ENCODE measurements around the gene ACMSD. TPM values are rescaled to one million over a fixed set of nuclear protein-coding genes. Genes with fewer than 3 reads are reported as not detected.

Gene ACMSD
- total RNA-seq, 4 donors from 2014 or later: not detected

- Histone ChIP-seq H3K4me1 (peaks cover 22 to 81% (median 70%) of the 10 kb centered on the region in 4 donors), H3K9me3 (no peaks in the 10 kb centered on the region), H3K4me3 (no peak overlapping the region), H3K27ac (replicated peaks in 1 of 4) (no peak overlapping the region), H3K27me3 (no peaks in the 10 kb centered on the region), H3K36me3 (peaks cover 0 to 13% (median 8%) of the 10 kb centered on the region in 4 donors)
- TF ChIP-seq, protein P1, sequence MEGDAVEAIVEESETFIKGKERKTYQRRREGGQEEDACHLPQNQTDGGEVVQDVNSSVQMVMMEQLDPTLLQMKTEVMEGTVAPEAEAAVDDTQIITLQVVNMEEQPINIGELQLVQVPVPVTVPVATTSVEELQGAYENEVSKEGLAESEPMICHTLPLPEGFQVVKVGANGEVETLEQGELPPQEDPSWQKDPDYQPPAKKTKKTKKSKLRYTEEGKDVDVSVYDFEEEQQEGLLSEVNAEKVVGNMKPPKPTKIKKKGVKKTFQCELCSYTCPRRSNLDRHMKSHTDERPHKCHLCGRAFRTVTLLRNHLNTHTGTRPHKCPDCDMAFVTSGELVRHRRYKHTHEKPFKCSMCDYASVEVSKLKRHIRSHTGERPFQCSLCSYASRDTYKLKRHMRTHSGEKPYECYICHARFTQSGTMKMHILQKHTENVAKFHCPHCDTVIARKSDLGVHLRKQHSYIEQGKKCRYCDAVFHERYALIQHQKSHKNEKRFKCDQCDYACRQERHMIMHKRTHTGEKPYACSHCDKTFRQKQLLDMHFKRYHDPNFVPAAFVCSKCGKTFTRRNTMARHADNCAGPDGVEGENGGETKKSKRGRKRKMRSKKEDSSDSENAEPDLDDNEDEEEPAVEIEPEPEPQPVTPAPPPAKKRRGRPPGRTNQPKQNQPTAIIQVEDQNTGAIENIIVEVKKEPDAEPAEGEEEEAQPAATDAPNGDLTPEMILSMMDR (IDR thresholded peaks at IDR 0.05): no peak
- no peak for TF ChIP-seq POLR2A (IDR thresholded peaks at IDR 0.05; ENCODE audit: low read depth)
- no peak for TF ChIP-seq EP300 (IDR thresholded peaks at IDR 0.05)
- TF ChIP-seq POLR2AphosphoS5 (IDR thresholded peaks at IDR 0.05): no peak
- intact Hi-C loops (cut with DNase I): no loop called here
- no peak for DNase-seq (ENCODE audit: extremely low spot score)
- 91% methylated on average over 3 of the region's 3 CpGs for WGBS
These were observed 94.6 kb downstream of the ACMSD start for GRCh38 chr2:134932864-134933526.

- Histone ChIP-seq H3K9me3 (no peaks in the 10 kb centered on the region), H3K4me3 (no peak overlapping the region), H3K27me3 (no peaks in the 10 kb centered on the region), H3K36me3 (peaks cover 4 to 20% (median 14%) of the 10 kb centered on the region in 4 donors), H3K4me1 (peaks cover 22 to 74% (median 64%) of the 10 kb centered on the region in 4 donors), H3K27ac (replicated peaks in 1 of 4) (no peak overlapping the region)
- WGBS: 100% methylated on average over 1 of the region's 1 CpG
- no peak for DNase-seq (ENCODE audit: extremely low spot score)
- intact Hi-C loops (cut with DNase I): no loop called here
- TF ChIP-seq, protein P1 (IDR thresholded peaks at IDR 0.05): no peak
- no peak for TF ChIP-seq POLR2AphosphoS5 (IDR thresholded peaks at IDR 0.05)
- no peak for TF ChIP-seq POLR2A (IDR thresholded peaks at IDR 0.05; ENCODE audit: low read depth)
- TF ChIP-seq EP300 (IDR thresholded peaks at IDR 0.05): no peak
These were observed 95.3 kb downstream of the ACMSD start for GRCh38 chr2:134933732-134934131.

GRCh38 chr2:134934150-134934549, 95.7 kb downstream of the ACMSD start:
- H3K9me3 ChIP-seq: no peaks in the 10 kb centered on the region
- peaks cover 22 to 72% (median 62%) of the 10 kb centered on the region in 4 donors for H3K4me1 ChIP-seq
- DNase-seq (ENCODE audit: extremely low spot score): no peak
- no peak overlapping the region for H3K4me3 ChIP-seq
- TF ChIP-seq, protein P1 (IDR thresholded peaks at IDR 0.05): no peak
- TF ChIP-seq POLR2A (IDR thresholded peaks at IDR 0.05; ENCODE audit: low read depth): no peak
- no peak for TF ChIP-seq POLR2AphosphoS5 (IDR thresholded peaks at IDR 0.05)
- no peak for TF ChIP-seq EP300 (IDR thresholded peaks at IDR 0.05)
- H3K27me3 ChIP-seq: no peaks in the 10 kb centered on the region
- peaks cover 7 to 24% (median 17%) of the 10 kb centered on the region in 4 donors for H3K36me3 ChIP-seq
- intact Hi-C loops (cut with DNase I): no loop called here
- no peak overlapping the region for H3K27ac ChIP-seq (replicated peaks in 1 of 4)
- 49% methylated on average over 2 of the region's 2 CpGs for WGBS

- Histone ChIP-seq H3K4me3 (no peak overlapping the region), H3K36me3 (peaks cover 12 to 29% (median 22%) of the 10 kb centered on the region in 4 donors), H3K4me1 (peaks cover 22 to 71% (median 58%) of the 10 kb centered on the region in 4 donors), H3K9me3 (no peaks in the 10 kb centered on the region), H3K27me3 (no peaks in the 10 kb centered on the region), H3K27ac (replicated peaks in 1 of 4) (no peak overlapping the region)
- intact Hi-C loops (cut with DNase I): no loop called here
- WGBS: 25% methylated on average over 1 of the region's 1 CpG
- TF ChIP-seq, protein P1 (IDR thresholded peaks at IDR 0.05): no peak
- TF ChIP-seq EP300 (IDR thresholded peaks at IDR 0.05): no peak
- TF ChIP-seq POLR2A (IDR thresholded peaks at IDR 0.05; ENCODE audit: low read depth): no peak
- no peak for TF ChIP-seq POLR2AphosphoS5 (IDR thresholded peaks at IDR 0.05)
- no peak for DNase-seq (ENCODE audit: extremely low spot score)
These were observed 96.2 kb downstream of the ACMSD start for GRCh38 chr2:134934641-134935040.

Data from esophagus muscularis mucosa (tissue), 4 donors.